NB4 (cell line): ENCODE measurements around the gene NEURL2.

Experiments
- CTCF ChIP-seq: IDR thresholded peaks from one replicate; pipeline ENCODE4 v1.5.1; 2012; ENCODE audit warnings: low read depth, low read length
- MYC ChIP-seq: IDR thresholded peaks from 2 replicates; pipeline ENCODE4 v1.6.1; 2011; ENCODE audit warnings: low read depth, low read length
- POLR2A ChIP-seq: IDR thresholded peaks from 2 replicates; pipeline ENCODE4 v1.6.1; 2011; ENCODE audit warnings: mild to moderate bottlenecking; ENCODE audit not compliant: insufficient read length; ENCODE audit errors: extremely low read depth

- TF ChIP-seq CTCF (no peak), POLR2A (no peak), MYC (no peak)
Observed at GRCh38 chr20:45841407-45842129, 49.4 kb downstream of the NEURL2 start.
